ENCODE data around the gene VCP. TPM values are rescaled to one million over a fixed set of nuclear protein-coding genes. Genes with fewer than 3 reads are reported as not detected.

Gene VCP
- total RNA-seq, 1 experiment from 2014 or later: 156 TPM

DNA sequence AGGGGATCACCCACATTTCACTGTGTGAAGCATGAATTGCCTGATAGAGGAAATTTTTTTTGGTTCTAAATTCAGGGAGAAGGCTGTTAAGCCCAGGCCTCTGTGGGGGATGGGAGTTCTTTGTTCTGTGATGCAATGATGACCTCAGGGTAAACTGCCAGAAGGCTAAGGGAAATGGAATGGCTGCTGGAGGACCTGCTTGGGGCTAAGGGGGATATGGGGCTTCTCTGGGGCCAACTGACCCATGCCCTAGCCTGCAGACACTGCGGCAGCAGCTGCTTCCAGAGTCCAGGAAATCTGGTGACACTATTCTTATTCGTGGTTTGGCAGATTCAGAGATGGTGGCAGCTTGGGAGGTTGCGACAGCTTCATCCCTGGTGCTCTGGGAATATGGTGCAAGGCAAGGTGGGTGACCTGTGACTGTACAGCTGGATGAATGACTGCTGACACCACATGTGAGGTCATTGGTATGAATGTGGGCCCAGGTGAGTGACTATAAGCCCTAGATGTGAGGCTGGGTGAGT, 30.3 kb downstream of the VCP start:
- peak; percentile 51 for DNase-seq (ENCODE audit: unreplicated experiment)
- no TSS peak for BruUV-seq (replicated peaks)
- intact Hi-C loops (cut with micrococcal nuclease): no loop called here
- TF ChIP-seq, protein P1, sequence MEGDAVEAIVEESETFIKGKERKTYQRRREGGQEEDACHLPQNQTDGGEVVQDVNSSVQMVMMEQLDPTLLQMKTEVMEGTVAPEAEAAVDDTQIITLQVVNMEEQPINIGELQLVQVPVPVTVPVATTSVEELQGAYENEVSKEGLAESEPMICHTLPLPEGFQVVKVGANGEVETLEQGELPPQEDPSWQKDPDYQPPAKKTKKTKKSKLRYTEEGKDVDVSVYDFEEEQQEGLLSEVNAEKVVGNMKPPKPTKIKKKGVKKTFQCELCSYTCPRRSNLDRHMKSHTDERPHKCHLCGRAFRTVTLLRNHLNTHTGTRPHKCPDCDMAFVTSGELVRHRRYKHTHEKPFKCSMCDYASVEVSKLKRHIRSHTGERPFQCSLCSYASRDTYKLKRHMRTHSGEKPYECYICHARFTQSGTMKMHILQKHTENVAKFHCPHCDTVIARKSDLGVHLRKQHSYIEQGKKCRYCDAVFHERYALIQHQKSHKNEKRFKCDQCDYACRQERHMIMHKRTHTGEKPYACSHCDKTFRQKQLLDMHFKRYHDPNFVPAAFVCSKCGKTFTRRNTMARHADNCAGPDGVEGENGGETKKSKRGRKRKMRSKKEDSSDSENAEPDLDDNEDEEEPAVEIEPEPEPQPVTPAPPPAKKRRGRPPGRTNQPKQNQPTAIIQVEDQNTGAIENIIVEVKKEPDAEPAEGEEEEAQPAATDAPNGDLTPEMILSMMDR (IDR thresholded peaks at IDR 0.05; ENCODE audit: unreplicated experiment): no peak
- H3K27ac Mint-ChIP-seq (ENCODE audit: low read depth, unreplicated experiment): no peak overlapping the region
- ChIA-PET CTCF (interaction anchor here (1.2 to 3.7 kb wide), 3 partner anchors 9 to 142 kb away, joined by 4 to 17 read pairs (median 12); no protein-coding TSS in a partner anchor), POLR2A (interaction anchor here (0.7 to 3.7 kb wide), 5 partner anchors 10 to 38 kb away, joined by 3 to 29 read pairs (median 3); no protein-coding TSS in a partner anchor)
- no peaks in the 10 kb centered on the region for H3K9me3 Mint-ChIP-seq (ENCODE audit: unreplicated experiment)
- peaks cover 16% of the 10 kb centered on the region for H3K4me1 Mint-ChIP-seq (ENCODE audit: insufficient read depth, unreplicated experiment)
- H3K4me3 Mint-ChIP-seq (ENCODE audit: unreplicated experiment): no peak overlapping the region
- peaks cover 5% of the 10 kb centered on the region for H3K36me3 Mint-ChIP-seq (ENCODE audit: insufficient read depth, unreplicated experiment)
- H3K27me3 Mint-ChIP-seq (ENCODE audit: insufficient read depth, unreplicated experiment): no peaks in the 10 kb centered on the region

DNA sequence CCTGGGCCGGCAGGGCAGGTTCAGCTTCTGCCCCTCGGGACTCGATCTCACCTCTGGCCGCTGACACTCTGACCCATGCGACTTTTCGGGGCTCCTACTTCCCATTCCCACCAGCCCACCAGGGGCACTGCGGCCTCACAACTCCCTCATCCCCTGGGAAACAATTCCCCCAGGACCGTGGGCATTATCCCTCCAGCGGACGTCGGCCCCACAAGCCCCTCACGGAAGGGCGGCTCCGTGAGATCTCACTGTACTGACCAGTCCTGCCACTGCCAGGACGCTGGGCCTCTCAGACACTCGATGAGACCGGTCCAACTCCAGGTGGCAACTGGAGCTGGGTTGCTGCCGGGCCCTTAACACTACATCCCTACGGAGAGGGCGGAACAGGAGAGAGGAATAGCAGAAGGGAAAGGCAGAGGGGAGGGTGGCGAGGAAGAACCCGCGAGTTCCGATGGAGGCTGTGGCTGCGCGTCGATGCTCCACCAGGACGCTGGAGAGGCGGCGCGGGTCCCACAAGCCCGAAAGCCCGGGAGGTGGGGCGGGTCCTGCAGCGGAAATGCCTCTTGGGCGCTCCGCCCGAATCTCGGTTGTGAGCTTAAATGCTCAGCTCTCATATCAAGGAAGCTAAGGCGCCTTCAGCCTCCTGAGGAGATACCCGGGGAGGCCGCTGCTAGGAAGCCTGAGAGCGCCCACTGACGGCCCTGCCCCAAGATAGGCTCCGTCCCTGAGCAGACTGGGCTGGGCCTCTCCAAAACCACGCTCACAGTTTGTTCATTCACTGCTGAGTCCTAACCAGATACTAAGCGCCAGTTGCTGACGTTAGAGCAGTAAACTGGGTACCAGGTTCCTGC, 36.3 kb downstream of the VCP start:
- H3K27me3 Mint-ChIP-seq (ENCODE audit: insufficient read depth, unreplicated experiment): no peaks in the 10 kb centered on the region
- H3K9me3 Mint-ChIP-seq (ENCODE audit: unreplicated experiment): no peaks in the 10 kb centered on the region
- no peak overlapping the region for H3K4me3 Mint-ChIP-seq (ENCODE audit: unreplicated experiment)
- no peak overlapping the region for H3K27ac Mint-ChIP-seq (ENCODE audit: low read depth, unreplicated experiment)
- peaks cover 12% of the 10 kb centered on the region for H3K36me3 Mint-ChIP-seq (ENCODE audit: insufficient read depth, unreplicated experiment)
- CTCF ChIA-PET: interaction anchor here (0.7 kb wide), 1 partner anchor 77 kb away, joined by 3 read pairs; no protein-coding TSS in a partner anchor
- no peaks in the 10 kb centered on the region for H3K4me1 Mint-ChIP-seq (ENCODE audit: insufficient read depth, unreplicated experiment)
- no TSS peak for BruUV-seq (replicated peaks)
- TF ChIP-seq, protein P1 (IDR thresholded peaks at IDR 0.05; ENCODE audit: unreplicated experiment): no peak
- DNase-seq (ENCODE audit: unreplicated experiment): no peak
- POLR2A ChIA-PET: interaction anchor here (1.2 kb wide), 1 partner anchor 9 kb away, joined by 3 read pairs; no protein-coding TSS in a partner anchor
- intact Hi-C loops (cut with micrococcal nuclease): no loop called here

DNA sequence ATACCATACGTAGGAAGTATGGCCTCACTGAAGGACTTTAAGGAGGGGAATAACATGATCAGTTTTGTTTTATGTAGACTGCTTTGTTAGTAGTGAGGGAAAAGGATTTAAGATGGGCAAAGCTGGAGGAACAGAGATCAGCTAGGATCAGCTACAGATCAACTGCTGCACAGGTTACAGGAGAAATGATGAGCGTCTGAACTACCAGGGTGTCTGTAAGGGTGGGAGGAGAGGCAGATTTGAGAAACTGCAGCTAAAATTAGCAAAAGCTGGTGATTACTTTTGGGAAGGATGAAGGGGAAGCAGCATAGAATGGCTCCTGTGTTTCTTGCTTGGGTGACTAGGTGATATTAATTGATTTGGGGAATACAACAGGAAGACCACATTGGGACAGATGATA, 39.3 kb downstream of the VCP start:
- DNase-seq (ENCODE audit: unreplicated experiment): no peak
- TF ChIP-seq, protein P1 (IDR thresholded peaks at IDR 0.05; ENCODE audit: unreplicated experiment): no peak
- Mint-ChIP-seq H3K4me3 (ENCODE audit: unreplicated experiment) (no peak overlapping the region), H3K9me3 (ENCODE audit: unreplicated experiment) (no peaks in the 10 kb centered on the region), H3K4me1 (ENCODE audit: insufficient read depth, unreplicated experiment) (no peaks in the 10 kb centered on the region), H3K36me3 (ENCODE audit: insufficient read depth, unreplicated experiment) (peaks cover 12% of the 10 kb centered on the region), H3K27me3 (ENCODE audit: insufficient read depth, unreplicated experiment) (no peaks in the 10 kb centered on the region), H3K27ac (ENCODE audit: low read depth, unreplicated experiment) (no peak overlapping the region)
- intact Hi-C loops (cut with micrococcal nuclease): no loop called here
- ChIA-PET CTCF (interaction anchor here (1.1 kb wide), 1 partner anchor 18 kb away, joined by 3 read pairs; no protein-coding TSS in a partner anchor), POLR2A (interaction anchor here (0.6 to 1.3 kb wide), 2 partner anchors 47 to 103 kb away, joined by 3 to 4 read pairs; partner anchors contain the start of gene FANCG)
- BruUV-seq (replicated peaks): no TSS peak

DNA sequence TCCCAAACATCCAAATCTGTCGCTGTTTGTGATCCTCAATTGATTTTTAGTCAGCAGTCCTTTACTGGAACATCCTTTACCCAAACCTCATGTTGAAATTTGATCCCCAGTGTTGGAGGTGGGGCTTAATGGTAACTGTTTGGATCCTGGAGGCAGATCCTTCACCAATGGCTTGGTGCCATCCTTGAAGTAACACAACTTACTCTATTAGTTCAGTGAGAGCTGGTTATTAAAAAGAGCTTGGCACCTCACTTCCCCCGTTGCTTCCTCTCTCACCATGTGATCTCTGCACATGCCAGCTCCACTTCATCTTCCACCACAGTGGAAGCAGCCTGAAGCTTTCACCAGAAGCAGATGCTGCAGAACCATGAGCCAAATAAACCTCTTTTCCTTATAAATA, 42.6 kb downstream of the VCP start:
- Mint-ChIP-seq H3K27me3 (ENCODE audit: insufficient read depth, unreplicated experiment) (no peaks in the 10 kb centered on the region), H3K36me3 (ENCODE audit: insufficient read depth, unreplicated experiment) (peaks cover 7% of the 10 kb centered on the region), H3K27ac (ENCODE audit: low read depth, unreplicated experiment) (no peak overlapping the region), H3K9me3 (ENCODE audit: unreplicated experiment) (no peaks in the 10 kb centered on the region), H3K4me3 (ENCODE audit: unreplicated experiment) (no peak overlapping the region), H3K4me1 (ENCODE audit: insufficient read depth, unreplicated experiment) (peaks cover 9% of the 10 kb centered on the region)
- peak; percentile 24 for DNase-seq (ENCODE audit: unreplicated experiment)
- ChIA-PET POLR2A (interaction anchor here (0.9 kb wide), 1 partner anchor 9 kb away, joined by 4 read pairs; no protein-coding TSS in a partner anchor), CTCF (interaction anchor here (1.2 to 2.3 kb wide), 3 partner anchors 21 to 45 kb away, joined by 3 to 12 read pairs (median 3); no protein-coding TSS in a partner anchor)
- no TSS peak for BruUV-seq (replicated peaks)
- intact Hi-C loops (cut with micrococcal nuclease): no loop called here
- TF ChIP-seq, protein P1 (IDR thresholded peaks at IDR 0.05; ENCODE audit: unreplicated experiment): no peak
